Choroid plexus epithelial cell (primary cell): Measurements from ENCODE around the gene GALNT6.

ENCODE experiments used
- DNase-seq: peaks from one replicate; pipeline ENCODE4 v3.0.0-alpha.2; 2010; ENCODE audit warnings: low read depth
- H3K4me3 ChIP-seq: 2 replicates; pipeline ENCODE4 v1.5.1; 2011; ENCODE audit warnings: low read depth, mild to moderate bottlenecking, control low read depth, low read length, moderate library complexity
- CTCF ChIP-seq: conservative IDR thresholded peaks from 2 replicates; pipeline ENCODE4 v1.5.1; 2011; ENCODE audit warnings: low read depth, mild to moderate bottlenecking, control low read depth, inconsistent platforms, low read length, moderate library complexity

The GALNT6 gene

GRCh38 chr12:51382173-51382572 lies 9.0 kb downstream of the GALNT6 start:
- no peak overlapping the region for H3K4me3 ChIP-seq

GRCh38 chr12:51381226-51382079 lies 9.8 kb downstream of the GALNT6 start:
- DNase-seq = peak; percentile 67
- H3K4me3 ChIP-seq = no peak overlapping the region
- TF ChIP-seq CTCF = no peak

More at GRCh38 chr12:51382173-51382572, 9.0 kb downstream of the GALNT6 start:
- no peak for DNase-seq
- no peak for TF ChIP-seq CTCF

GRCh38 chr12:51379571-51379970 lies 11.6 kb downstream of the GALNT6 start:
- TF ChIP-seq CTCF = no peak
- H3K4me3 ChIP-seq = no peak overlapping the region
- no peak for DNase-seq

- TF ChIP-seq CTCF = no peak
- DNase-seq = no peak
- H3K4me3 ChIP-seq = no peak overlapping the region
Measured at GRCh38 chr12:51378749-51379148, 12.5 kb downstream of the GALNT6 start.

GRCh38 chr12:51377099-51377984 lies 13.9 kb downstream of the GALNT6 start:
- DNase-seq = no peak
- peak; percentile 18 for TF ChIP-seq CTCF
- no peak overlapping the region for H3K4me3 ChIP-seq

GRCh38 chr12:51374856-51375255 lies 16.4 kb downstream of the GALNT6 start:
- no peak for TF ChIP-seq CTCF
- H3K4me3 ChIP-seq = no peak overlapping the region
- no peak for DNase-seq
